ENCODE data around the gene HCFC1. TPM values are rescaled to one million over a fixed set of nuclear protein-coding genes. Genes with fewer than 3 reads are reported as not detected.

The HCFC1 gene
- total RNA-seq, 2 experiments from 2014 or later, result 45.9 to 50.2 TPM

- Mint-ChIP-seq H3K4me3 (no peak overlapping the region), H3K27me3 (no peaks in the 10 kb centered on the region), H3K4me1 (ENCODE audit: low read depth) (peaks cover 33% of the 10 kb centered on the region), H3K36me3 (ENCODE audit: low read depth) (no peaks in the 10 kb centered on the region), H3K27ac (no peak overlapping the region), H3K9me3 (no peaks in the 10 kb centered on the region)
- TF ChIP-seq, protein P1, sequence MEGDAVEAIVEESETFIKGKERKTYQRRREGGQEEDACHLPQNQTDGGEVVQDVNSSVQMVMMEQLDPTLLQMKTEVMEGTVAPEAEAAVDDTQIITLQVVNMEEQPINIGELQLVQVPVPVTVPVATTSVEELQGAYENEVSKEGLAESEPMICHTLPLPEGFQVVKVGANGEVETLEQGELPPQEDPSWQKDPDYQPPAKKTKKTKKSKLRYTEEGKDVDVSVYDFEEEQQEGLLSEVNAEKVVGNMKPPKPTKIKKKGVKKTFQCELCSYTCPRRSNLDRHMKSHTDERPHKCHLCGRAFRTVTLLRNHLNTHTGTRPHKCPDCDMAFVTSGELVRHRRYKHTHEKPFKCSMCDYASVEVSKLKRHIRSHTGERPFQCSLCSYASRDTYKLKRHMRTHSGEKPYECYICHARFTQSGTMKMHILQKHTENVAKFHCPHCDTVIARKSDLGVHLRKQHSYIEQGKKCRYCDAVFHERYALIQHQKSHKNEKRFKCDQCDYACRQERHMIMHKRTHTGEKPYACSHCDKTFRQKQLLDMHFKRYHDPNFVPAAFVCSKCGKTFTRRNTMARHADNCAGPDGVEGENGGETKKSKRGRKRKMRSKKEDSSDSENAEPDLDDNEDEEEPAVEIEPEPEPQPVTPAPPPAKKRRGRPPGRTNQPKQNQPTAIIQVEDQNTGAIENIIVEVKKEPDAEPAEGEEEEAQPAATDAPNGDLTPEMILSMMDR (IDR thresholded peaks at IDR 0.05), result no peak
- H3K4me1 ChIP-seq (ENCODE audit: insufficient read depth, low read length), result peaks cover 48% of the 10 kb centered on the region
- DNase-seq (no peak), ATAC-seq (ENCODE audit: poor library complexity) (no peak)
- no peaks in the 10 kb centered on the region for H3K9me3 ChIP-seq (ENCODE audit: control insufficient read depth in 1 of 2, insufficient read depth in 1 of 2, low read length in 2 of 2)
- H3K27ac ChIP-seq (ENCODE audit: low read depth in 1 of 2, low read length in 2 of 2), result no peak overlapping the region
- no peaks in the 10 kb centered on the region for H3K27me3 ChIP-seq (ENCODE audit: control insufficient read depth in 1 of 2, insufficient read depth in 2 of 2, low read length in 2 of 2)
- no peaks in the 10 kb centered on the region for H3K36me3 ChIP-seq (ENCODE audit: insufficient read depth, low read length)
- CTCF ChIA-PET, result interaction anchor here (1.0 kb wide), 1 partner anchor 25 kb away, joined by 5 read pairs; no protein-coding TSS in a partner anchor
- H3K4me3 ChIP-seq (ENCODE audit: low read length), result no peak overlapping the region
- POLR2A ChIA-PET, result no interaction called here
- intact Hi-C loops (cut with DNase I, micrococcal nuclease), result no loop called here
Measured at GRCh38 chrX:153988493-153988892, 16.9 kb upstream of the HCFC1 start.

DNA sequence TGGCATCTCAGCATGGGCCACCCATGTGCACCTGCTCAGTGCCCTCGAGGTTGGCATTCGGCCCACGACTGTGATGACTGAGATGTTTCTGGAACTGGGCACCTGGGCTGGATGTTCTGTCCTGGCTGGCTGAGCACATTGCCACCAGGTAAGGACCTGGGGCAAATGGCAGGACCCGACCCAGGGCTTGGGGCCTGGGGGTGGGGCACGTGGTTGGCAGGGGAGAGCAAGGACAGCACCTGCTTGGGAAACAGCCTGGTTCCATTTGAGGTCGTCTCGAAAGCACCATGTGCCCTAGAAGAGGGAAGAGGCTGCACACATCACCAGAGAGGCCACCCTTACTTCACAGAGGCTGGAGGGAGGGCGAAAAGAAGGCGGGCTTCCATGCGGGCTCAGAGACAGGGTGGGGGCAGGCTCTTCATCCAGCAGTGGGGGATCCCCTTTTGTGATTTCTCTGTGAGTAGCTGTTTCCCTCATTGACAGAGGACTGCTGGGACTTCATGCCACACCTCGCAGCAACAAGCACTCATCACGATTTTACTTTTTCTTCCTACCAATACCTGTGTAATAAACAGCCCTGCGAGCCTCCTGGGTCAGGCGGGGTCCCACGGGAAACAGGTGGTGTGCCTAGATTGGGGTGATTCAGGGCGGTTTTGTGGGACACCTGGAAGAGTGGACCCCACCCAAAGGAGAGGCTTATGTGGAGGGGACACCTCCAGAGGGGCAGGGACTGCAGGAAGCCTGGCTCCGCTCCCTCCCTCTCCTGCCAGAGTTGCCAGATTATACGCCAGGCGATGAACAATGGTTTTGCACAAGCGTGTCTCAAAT is 12.9 kb upstream of the HCFC1 start:
- Histone ChIP-seq H3K9me3 (ENCODE audit: control insufficient read depth in 1 of 2, insufficient read depth in 1 of 2, low read length in 2 of 2) (no peaks in the 10 kb centered on the region), H3K4me1 (ENCODE audit: insufficient read depth, low read length) (peaks cover 72% of the 10 kb centered on the region), H3K4me3 (ENCODE audit: low read length) (no peak overlapping the region), H3K27ac (ENCODE audit: low read depth in 1 of 2, low read length in 2 of 2) (peak overlapping the region; percentile 74 to 79), H3K27me3 (ENCODE audit: control insufficient read depth in 1 of 2, insufficient read depth in 2 of 2, low read length in 2 of 2) (no peaks in the 10 kb centered on the region), H3K36me3 (ENCODE audit: insufficient read depth, low read length) (no peaks in the 10 kb centered on the region)
- H3K27me3 Mint-ChIP-seq, result no peaks in the 10 kb centered on the region
- H3K27ac Mint-ChIP-seq, result peak overlapping the region; percentile 99
- peaks cover 55% of the 10 kb centered on the region for H3K4me1 Mint-ChIP-seq (ENCODE audit: low read depth)
- ATAC-seq (ENCODE audit: poor library complexity) (peak; percentile 50), DNase-seq (peak in 7 of 14 experiments; percentile 19 to 80 (median 39))
- H3K4me3 Mint-ChIP-seq, result peak overlapping the region; percentile 87
- TF ChIP-seq, protein P1 (IDR thresholded peaks at IDR 0.05), result no peak
- H3K36me3 Mint-ChIP-seq (ENCODE audit: low read depth), result no peaks in the 10 kb centered on the region
- intact Hi-C loops (cut with DNase I, micrococcal nuclease), result loop anchor here in 1 of 2 experiments (2.0 kb wide), 1 partner anchor 16 kb away; no protein-coding TSS in a partner anchor
- no peaks in the 10 kb centered on the region for H3K9me3 Mint-ChIP-seq
- ChIA-PET CTCF (no interaction called here), POLR2A (interaction anchor here (0.6 to 4.1 kb wide), 4 partner anchors 12 to 386 kb away, joined by 3 to 26 read pairs (median 3); partner anchors contain the start of genes HCFC1 and TMEM187)

DNA sequence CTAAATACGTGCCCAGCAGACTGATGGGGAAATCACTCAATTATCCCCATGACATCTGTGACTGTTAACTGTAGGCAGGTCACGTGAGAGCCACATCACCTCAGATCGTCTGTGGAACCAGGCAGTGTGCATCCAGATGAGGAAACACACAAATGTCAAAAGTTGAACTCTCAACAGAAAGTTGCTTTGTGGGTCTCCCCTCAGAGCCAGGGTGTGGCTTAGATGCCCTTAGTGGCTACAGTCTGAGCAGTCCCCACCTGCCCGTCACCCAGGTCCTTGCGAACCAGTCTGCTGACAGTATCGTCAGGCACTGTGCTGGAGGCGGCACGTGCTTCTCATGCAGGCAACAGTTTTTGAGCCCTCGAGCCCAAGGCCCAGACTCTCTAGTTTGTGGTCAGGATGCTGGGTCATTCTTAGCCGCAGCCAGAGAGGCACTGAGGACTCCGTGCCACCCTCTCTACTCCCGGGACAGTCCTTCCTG is 11.7 kb upstream of the HCFC1 start:
- ATAC-seq (ENCODE audit: poor library complexity) (no peak), DNase-seq (peak in 3 of 14 experiments; percentile 24 to 70 (median 62))
- Mint-ChIP-seq H3K27ac (peak overlapping the region; percentile 99), H3K4me3 (peak overlapping the region; percentile 73), H3K27me3 (no peaks in the 10 kb centered on the region), H3K36me3 (ENCODE audit: low read depth) (no peaks in the 10 kb centered on the region), H3K9me3 (no peaks in the 10 kb centered on the region), H3K4me1 (ENCODE audit: low read depth) (peaks cover 52% of the 10 kb centered on the region)
- H3K4me1 ChIP-seq (ENCODE audit: insufficient read depth, low read length), result peaks cover 69% of the 10 kb centered on the region
- TF ChIP-seq, protein P1 (IDR thresholded peaks at IDR 0.05), result no peak
- no peaks in the 10 kb centered on the region for H3K27me3 ChIP-seq (ENCODE audit: control insufficient read depth in 1 of 2, insufficient read depth in 2 of 2, low read length in 2 of 2)
- ChIA-PET CTCF (interaction anchor here (1.0 kb wide), 1 partner anchor 10 kb away, joined by 3 read pairs; no protein-coding TSS in a partner anchor), POLR2A (interaction anchor here (0.8 to 4.1 kb wide), 2 partner anchors 11 to 58 kb away, joined by 3 to 26 read pairs; partner anchors contain the start of genes ARHGAP4, HCFC1 and TMEM187)
- intact Hi-C loops (cut with DNase I, micrococcal nuclease), result no loop called here
- peak overlapping the region; percentile 35 to 79 for H3K27ac ChIP-seq (ENCODE audit: low read depth in 1 of 2, low read length in 2 of 2)
- no peaks in the 10 kb centered on the region for H3K36me3 ChIP-seq (ENCODE audit: insufficient read depth, low read length)
- no peak overlapping the region for H3K4me3 ChIP-seq (ENCODE audit: low read length)
- H3K9me3 ChIP-seq (ENCODE audit: control insufficient read depth in 1 of 2, insufficient read depth in 1 of 2, low read length in 2 of 2), result no peaks in the 10 kb centered on the region
